ENCODE data around the gene TIMM8B.
"Not testable (repeated sequence)": the region's sequence is repeated elsewhere in the genome, so short reads cannot be mapped to it uniquely, and the experiment has no call there.

Gene TIMM8B

GRCh38 chr11:112073941-112074811, 12.4 kb downstream of the TIMM8B start, which contains the start of the genes NKAPD1 and PIH1D2:
NKAPD1 (plus strand) TSS chr11:112074299; CDS start chr11:112075575, 1,276 bp downstream.
PIH1D2 (minus strand) TSS chr11:112074017; CDS start chr11:112073174, 843 bp downstream.
- DNase-seq: peak; percentile 65 to 68

DNA sequence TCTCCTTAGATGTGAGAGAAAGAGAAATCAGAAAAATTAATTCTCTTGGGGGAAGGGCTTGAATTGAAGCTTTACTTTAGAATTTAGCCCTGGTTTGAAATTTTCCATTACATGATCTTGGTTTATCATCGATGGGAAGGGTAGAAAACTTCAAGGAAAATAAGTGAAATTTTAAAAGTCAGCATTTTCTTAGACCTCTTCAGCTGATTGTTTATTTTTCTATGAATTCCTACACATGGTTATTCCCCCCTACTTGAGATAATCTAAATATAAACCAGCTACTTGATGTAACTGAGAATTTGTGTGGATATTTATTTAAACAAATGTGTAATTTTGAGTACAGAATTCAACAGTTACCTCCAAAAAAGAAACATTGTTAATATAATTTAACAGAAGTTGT, 23.6 kb downstream of the TIMM8B start:
- DNase-seq: no peak

- DNase-seq: no peak
Observed at GRCh38 chr11:112058103-112058502, 28.5 kb downstream of the TIMM8B start.

GRCh38 chr11:112057170-112057569, 29.4 kb downstream of the TIMM8B start:
- no peak for DNase-seq

DNA sequence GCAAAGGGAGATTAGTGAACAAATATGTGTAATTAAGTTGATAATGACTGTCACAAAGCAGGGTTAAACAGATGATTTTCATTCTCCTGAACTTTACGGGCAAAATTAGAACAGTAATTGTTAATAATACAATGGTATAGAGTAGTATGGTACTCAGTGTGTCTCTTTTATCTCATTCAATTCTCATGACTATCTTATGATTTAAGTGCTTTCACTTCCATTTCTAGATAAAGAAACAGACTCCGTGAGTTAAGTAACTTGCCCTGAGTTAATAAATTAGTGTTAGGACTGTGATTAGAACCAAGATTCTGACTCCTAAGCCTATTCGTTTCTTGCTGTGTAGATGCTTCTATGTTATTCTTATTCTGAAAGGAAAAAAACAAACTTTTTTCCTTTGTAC, 34.8 kb downstream of the TIMM8B start:
- DNase-seq: no peak

DNA sequence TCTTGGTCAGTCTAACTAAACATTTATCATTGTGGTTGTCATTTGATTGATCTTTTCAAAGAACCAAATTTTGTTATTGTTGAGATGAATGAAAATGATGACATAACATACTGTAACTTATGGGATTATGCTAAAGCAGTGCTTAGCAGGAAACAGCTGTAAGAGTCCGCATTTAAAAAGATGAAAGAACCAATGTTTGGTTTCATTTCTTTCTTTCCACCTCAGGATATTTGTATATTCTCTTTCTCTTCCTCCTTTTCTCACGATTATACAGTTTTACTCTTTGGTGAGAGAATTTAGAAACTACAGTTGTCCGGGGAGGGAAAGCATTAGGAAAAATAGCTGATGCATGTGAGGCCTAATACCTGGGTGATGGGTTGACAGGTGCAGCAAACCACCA, 35.8 kb downstream of the TIMM8B start:
- DNase-seq: no peak

DNA sequence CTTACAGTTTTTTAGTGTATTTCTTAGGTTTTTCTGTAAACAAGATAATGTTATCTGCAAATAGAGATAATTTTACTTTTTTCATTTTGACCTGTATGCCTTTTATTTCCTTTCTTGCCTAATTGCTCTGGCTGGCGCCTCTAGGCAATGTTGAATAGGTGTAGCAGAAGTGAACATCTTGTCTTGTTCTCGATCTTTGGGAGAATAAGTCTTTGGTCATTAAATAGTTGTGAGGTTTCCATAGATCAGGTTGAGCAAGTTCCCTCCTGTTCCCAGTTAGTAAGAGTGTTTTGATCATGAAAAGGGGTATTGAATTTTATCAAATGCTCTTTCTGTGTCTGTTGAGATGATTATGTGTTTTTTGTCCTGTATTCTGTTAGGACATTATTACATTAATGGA, 36.8 kb downstream of the TIMM8B start:
- no peak for DNase-seq

GRCh38 chr11:112048256-112048655, 38.3 kb downstream of the TIMM8B start:
- not testable (repeated sequence) for DNase-seq

DNA sequence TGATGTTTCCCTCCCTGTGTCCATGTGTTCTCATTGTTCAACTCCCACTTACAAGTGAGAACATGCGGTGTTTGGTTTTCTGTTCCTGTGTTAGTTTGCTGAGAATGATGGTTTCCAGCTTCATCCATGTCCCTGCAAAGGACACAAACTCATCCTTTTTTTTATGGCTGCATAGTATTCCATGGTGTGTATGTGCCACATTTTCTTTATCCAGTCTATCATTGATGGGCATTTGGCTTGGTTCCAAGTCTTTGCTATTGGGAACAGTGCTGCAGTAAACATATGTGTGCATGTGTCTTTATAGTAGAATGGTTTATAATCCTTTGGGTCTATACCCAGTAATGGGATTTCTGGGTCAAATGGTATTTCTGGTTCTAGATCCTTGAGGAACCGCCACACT, 39.9 kb downstream of the TIMM8B start:
- DNase-seq: not testable (repeated sequence)

GRCh38 chr11:112044961-112045360, 41.6 kb downstream of the TIMM8B start:
- no peak for DNase-seq

GRCh38 chr11:112042961-112043304, 43.6 kb downstream of the TIMM8B start:
- DNase-seq: no peak

DNA sequence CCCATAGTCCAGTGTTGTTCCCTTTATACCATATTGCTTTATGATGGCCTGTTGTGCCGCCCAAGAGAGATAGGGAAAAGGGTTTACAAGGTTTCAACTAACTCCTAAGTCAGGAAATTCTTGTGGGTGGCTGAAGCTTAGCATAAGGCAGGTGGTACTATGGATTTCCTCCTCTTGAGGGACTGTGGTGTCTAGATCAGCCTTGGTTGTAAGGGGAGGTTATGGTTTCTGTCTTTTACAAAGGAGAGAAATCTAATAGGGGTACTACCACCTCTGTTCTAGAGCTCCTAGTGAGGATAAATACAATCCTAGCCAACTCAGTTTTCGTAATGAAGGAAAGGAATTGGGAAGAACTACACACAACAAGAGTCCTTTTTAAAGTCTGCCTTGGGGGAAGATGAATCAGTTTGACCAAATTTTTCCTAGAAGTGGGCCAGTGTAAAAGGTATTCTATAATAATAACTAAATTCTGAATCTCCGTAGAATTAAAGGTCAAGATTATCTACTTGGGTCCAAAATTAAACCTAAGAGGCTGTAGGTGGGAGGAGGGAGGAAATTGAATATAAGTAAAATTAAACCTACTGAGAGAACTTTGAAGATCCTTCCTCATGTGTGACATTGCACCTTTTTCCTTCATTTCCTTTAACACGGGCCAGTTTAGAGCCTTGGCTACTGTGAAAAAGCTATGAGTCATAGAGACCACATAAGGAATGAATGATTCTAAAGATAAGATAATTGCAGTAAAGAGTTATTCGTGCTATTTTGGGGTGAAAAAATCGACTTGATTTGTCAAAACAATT, 44.2 kb downstream of the TIMM8B start:
- DNase-seq: peak in 1 of 2 donors; percentile 60

- DNase-seq: no peak
Observed at GRCh38 chr11:112037527-112037926, 49.0 kb downstream of the TIMM8B start.

Data from bone marrow (tissue), 2 donors.